Keratinocyte (primary cell): ENCODE measurements around the gene TBC1D22B. TPM values are rescaled to one million over a fixed set of nuclear protein-coding genes. Genes with fewer than 3 reads are reported as not detected.

ENCODE experiments used
- DNase-seq: peaks from one replicate; pipeline ENCODE4 v3.0.0-alpha.2; 2011; ENCODE audit warnings: low read depth, missing footprints, low spot score
- FAIRE-seq: peaks from 2 replicates; lab custom pipeline; 2011; peaks lifted over from hg19 to GRCh38; lab: Jason Lieb, UNC
- H2AFZ ChIP-seq: 2 replicates; pipeline ENCODE4 v1.6.0; 2012; ENCODE audit warnings: low read length, control low read depth, inconsistent platforms; ENCODE audit not compliant: control insufficient read depth
- H3K27ac ChIP-seq: 2 replicates; pipeline ENCODE4 v1.5.1; 2011; ENCODE audit warnings: low read length; ENCODE audit not compliant: control insufficient read depth, insufficient read depth
- H3K27me3 ChIP-seq: 3 replicates; pipeline ENCODE4 v1.6.0; 2011; ENCODE audit warnings: low read length; ENCODE audit not compliant: control insufficient read depth, insufficient read depth; ENCODE audit errors: extremely low read depth
- H3K36me3 ChIP-seq, 2 experiments: 2 replicates in 1 of 2; 3 replicates in 1 of 2; pipeline ENCODE4 v1.5.1; 2011; ENCODE audit warnings: low read length in 2 of 2, mild to moderate bottlenecking in 1 of 2; ENCODE audit not compliant: control insufficient read depth in 2 of 2, insufficient read depth in 2 of 2; ENCODE audit errors: extremely low read depth in 1 of 2
- H3K4me1 ChIP-seq: 3 replicates; pipeline ENCODE4 v1.5.1; 2011; ENCODE audit warnings: low read length; ENCODE audit not compliant: control insufficient read depth, insufficient read depth; ENCODE audit errors: extremely low read depth
- H3K4me2 ChIP-seq: 3 replicates; pipeline ENCODE4 v1.6.0; 2011; ENCODE audit warnings: low read depth, low read length; ENCODE audit not compliant: control insufficient read depth, insufficient read depth; ENCODE audit errors: extremely low read depth
- H3K4me3 ChIP-seq, 3 experiments: fragments of 200-600 bp in 1 of 3; sonication (generic) in 1 of 3; 2 replicates in 2 of 3; 3 replicates in 1 of 3; pipeline ENCODE4 v1.5.1; 2011 to 2016; ENCODE audit warnings: low read length in 3 of 3, mild to moderate bottlenecking in 3 of 3, control low read depth in 2 of 3, inconsistent platforms in 1 of 3, low read depth in 1 of 3, mixed read lengths in 1 of 3, mixed run types in 1 of 3, moderate library complexity in 1 of 3; ENCODE audit not compliant: control insufficient read depth in 2 of 3, insufficient read depth in 2 of 3; ENCODE audit errors: extremely low read depth in 1 of 3
- H3K79me2 ChIP-seq: 2 replicates; pipeline ENCODE4 v1.6.0; 2012; ENCODE audit warnings: low read length; ENCODE audit not compliant: control insufficient read depth, insufficient read depth
- H3K9ac ChIP-seq: 3 replicates; pipeline ENCODE4 v1.6.0; 2011; ENCODE audit warnings: low read length; ENCODE audit not compliant: control insufficient read depth, insufficient read depth; ENCODE audit errors: extremely low read depth
- H3K9me1 ChIP-seq: 3 replicates; pipeline ENCODE4 v1.6.0; 2011; ENCODE audit warnings: low read length; ENCODE audit not compliant: control insufficient read depth, insufficient read depth; ENCODE audit errors: extremely low read depth
- H3K9me3 ChIP-seq: 2 replicates; pipeline ENCODE4 v1.5.1; 2012; ENCODE audit warnings: low read depth, low read length; ENCODE audit not compliant: control insufficient read depth
- H4K20me1 ChIP-seq: 3 replicates; pipeline ENCODE4 v1.6.0; 2011; ENCODE audit warnings: low read length; ENCODE audit not compliant: control insufficient read depth, insufficient read depth; ENCODE audit errors: extremely low read depth
- EZH2 ChIP-seq: IDR thresholded peaks from one replicate; pipeline ENCODE4 v1.6.1; 2012; ENCODE audit warnings: inconsistent platforms, mild to moderate bottlenecking, low read length, moderate library complexity
- dilution Hi-C: fragments of 300-500 bp; cut with MboI; formaldehyde crosslinking; loops from one replicate; pipeline ENCODE4 v1.7.0; 2020; ENCODE audit warnings: low sequenced_read_pairs; ENCODE audit not compliant: extremely low pct_ligation_motif_present
- polyA plus RNA-seq, 5 experiments: library from polyadenylated mRNA; depleted of rRNA in 3 of 5; stranded (reverse) in 3 of 5; stranded (forward) in 1 of 5; unstranded in 1 of 5; fragments of >200 nt; gene quantifications; 1 replicate in 1 of 5; 2 replicates in 3 of 5; 3 replicates in 1 of 5; pipeline versions ENCODE4 v1.2.1 to v1.2.3, GENCODE V29; 2011 to 2012; ENCODE audit warnings: missing spikeins in 2 of 5, low read depth in 1 of 5, low replicate concordance in 1 of 5
- TF ChIP-seq, protein P1 (sequence below), 3 experiments: IDR thresholded peaks in 1 of 3; conservative IDR thresholded peaks in 1 of 3; optimal IDR thresholded peaks in 1 of 3; 2 replicates in 2 of 3; 3 replicates in 1 of 3; pipeline versions ENCODE3 to v1.5.1; 2011; ENCODE audit warnings: low read length in 3 of 3, mild to moderate bottlenecking in 3 of 3, moderate library complexity in 2 of 3, control low read depth in 1 of 3, inconsistent platforms in 1 of 3; ENCODE audit not compliant: insufficient read depth in 2 of 3; ENCODE audit errors: extremely low read depth in 1 of 3

Gene TBC1D22B
- polyA plus RNA-seq, 1 donor (not counting 4 experiments of a cell fraction or from before 2014, with no cell fraction given): 5.9 TPM

DNA sequence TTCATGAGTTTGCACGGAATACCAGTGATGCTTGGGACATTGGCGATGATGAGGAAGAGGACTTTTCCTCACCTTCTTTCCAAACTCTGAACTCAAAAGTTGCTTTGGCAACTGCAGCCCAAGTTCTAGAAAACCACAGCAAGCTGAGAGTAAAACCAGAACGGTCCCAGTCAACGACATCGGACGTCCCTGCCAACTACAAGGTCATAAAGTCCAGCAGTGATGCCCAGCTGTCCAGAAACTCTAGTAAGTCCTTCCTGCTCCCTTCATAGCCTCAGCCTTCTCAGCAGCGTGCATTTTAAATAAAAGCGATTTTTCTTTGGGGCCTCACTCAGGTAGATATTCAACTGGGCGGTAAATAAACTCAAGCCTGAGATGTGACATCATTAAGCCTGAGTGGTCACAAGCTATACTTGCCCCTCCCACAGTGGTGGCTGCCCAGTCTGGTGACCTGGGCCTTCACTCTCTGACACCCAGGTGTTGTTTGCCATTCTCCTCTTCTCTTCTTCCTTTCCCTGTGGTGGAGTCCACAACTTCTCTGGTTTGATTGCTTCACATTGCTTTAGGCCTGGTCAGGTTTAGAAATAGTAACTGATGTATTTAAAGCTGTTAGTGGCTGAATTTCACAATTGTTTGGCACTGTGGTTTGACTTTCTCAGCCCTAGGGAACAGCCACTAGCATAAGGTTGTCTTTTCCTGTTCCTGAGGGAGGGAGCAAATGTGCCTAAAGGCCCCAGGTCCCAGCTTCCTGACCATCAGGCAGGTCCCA, 22.0 kb downstream of the TBC1D22B start:
- Histone ChIP-seq H3K4me3 (no peak overlapping the region), H3K79me2 (peaks cover 19% of the 10 kb centered on the region), H3K9me3 (no peaks in the 10 kb centered on the region), H3K36me3 (peaks cover 11 to 15% of the 10 kb centered on the region in 2 experiments), H3K27me3 (no peaks in the 10 kb centered on the region), H3K27ac (no peak overlapping the region), H3K4me2 (no peak overlapping the region), H3K9me1 (no peaks in the 10 kb centered on the region), H3K4me1 (peaks cover 5% of the 10 kb centered on the region), H4K20me1 (peaks cover 2% of the 10 kb centered on the region), H3K9ac (no peak overlapping the region), H2AFZ (no peak overlapping the region)
- dilution Hi-C loops: no loop called here
- DNase-seq (no peak), FAIRE-seq (no peak)
- TF ChIP-seq, protein P1, sequence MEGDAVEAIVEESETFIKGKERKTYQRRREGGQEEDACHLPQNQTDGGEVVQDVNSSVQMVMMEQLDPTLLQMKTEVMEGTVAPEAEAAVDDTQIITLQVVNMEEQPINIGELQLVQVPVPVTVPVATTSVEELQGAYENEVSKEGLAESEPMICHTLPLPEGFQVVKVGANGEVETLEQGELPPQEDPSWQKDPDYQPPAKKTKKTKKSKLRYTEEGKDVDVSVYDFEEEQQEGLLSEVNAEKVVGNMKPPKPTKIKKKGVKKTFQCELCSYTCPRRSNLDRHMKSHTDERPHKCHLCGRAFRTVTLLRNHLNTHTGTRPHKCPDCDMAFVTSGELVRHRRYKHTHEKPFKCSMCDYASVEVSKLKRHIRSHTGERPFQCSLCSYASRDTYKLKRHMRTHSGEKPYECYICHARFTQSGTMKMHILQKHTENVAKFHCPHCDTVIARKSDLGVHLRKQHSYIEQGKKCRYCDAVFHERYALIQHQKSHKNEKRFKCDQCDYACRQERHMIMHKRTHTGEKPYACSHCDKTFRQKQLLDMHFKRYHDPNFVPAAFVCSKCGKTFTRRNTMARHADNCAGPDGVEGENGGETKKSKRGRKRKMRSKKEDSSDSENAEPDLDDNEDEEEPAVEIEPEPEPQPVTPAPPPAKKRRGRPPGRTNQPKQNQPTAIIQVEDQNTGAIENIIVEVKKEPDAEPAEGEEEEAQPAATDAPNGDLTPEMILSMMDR (optimal IDR thresholded peaks at IDR 0.05 in 1 of 3, IDR thresholded peaks at IDR 0.05 in 1 of 3, conservative IDR thresholded peaks at IDR 0.05 in 1 of 3; ENCODE audit: extremely low read depth in 1 of 3, insufficient read depth in 2 of 3, low read length in 3 of 3): no peak
- TF ChIP-seq EZH2: no peak

DNA sequence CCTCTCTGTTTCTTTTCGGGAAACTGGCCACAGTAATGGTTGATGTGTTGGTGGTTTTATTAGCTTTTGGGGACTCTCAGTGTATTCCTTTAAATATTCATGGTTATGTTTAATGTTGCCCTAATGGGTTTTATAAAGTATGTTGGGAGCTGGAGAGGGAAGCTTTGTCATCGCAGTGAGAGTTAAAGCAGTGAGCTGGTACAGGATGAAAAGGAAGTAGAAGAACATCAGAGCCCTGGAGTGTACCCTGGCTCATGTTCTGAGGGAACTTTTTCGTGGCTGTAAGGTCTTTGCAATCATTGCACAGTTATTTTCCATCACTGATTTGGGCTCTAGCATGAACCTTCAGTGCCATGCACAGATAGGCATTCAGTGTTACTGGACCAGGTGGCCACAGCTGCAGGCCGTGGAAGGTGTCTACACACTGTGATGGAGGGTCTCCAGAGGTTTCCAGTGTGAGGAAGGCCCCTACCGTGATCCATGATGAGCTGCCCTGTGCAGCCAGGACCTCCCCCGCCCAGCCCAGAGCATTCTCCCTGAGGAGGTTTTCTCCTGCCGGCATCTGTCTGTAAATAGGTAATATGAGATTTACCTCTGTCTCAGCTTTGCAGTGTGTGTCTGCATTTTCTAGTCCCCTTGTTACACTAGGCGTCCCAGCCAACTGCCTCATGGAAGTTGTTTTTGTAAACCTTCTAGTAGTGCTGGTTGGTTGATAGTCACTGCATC, 22.8 kb downstream of the TBC1D22B start:
- H3K4me2 ChIP-seq: no peak overlapping the region
- H3K79me2 ChIP-seq: peaks cover 13% of the 10 kb centered on the region
- dilution Hi-C loops: no loop called here
- no peaks in the 10 kb centered on the region for H3K27me3 ChIP-seq
- no peak overlapping the region for H3K9ac ChIP-seq
- H3K9me3 ChIP-seq: no peaks in the 10 kb centered on the region
- no peak overlapping the region for H3K4me3 ChIP-seq
- peaks cover 2% of the 10 kb centered on the region for H4K20me1 ChIP-seq
- H3K27ac ChIP-seq: no peak overlapping the region
- TF ChIP-seq, protein P1 (optimal IDR thresholded peaks at IDR 0.05 in 1 of 3, IDR thresholded peaks at IDR 0.05 in 1 of 3, conservative IDR thresholded peaks at IDR 0.05 in 1 of 3; ENCODE audit: extremely low read depth in 1 of 3, insufficient read depth in 2 of 3, low read length in 3 of 3): no peak
- no peak for TF ChIP-seq EZH2
- peaks cover 15 to 16% of the 10 kb centered on the region in 2 experiments for H3K36me3 ChIP-seq
- DNase-seq (no peak), FAIRE-seq (no peak)
- H3K9me1 ChIP-seq: no peaks in the 10 kb centered on the region
- H3K4me1 ChIP-seq: peaks cover 5% of the 10 kb centered on the region
- H2AFZ ChIP-seq: no peak overlapping the region
